ENCODE measurements around the gene AEBP2. TPM values are rescaled to one million over a fixed set of nuclear protein-coding genes. Genes with fewer than 3 reads are reported as not detected.

AEBP2 gene
- total RNA-seq, 3 donors from 2014 or later (not counting 1 experiment from before 2014, with no cell fraction given) = 57.1 to 79.5 (median 61.8) TPM

GRCh38 chr12:19482036-19482435 is 42.7 kb downstream of the AEBP2 start:
- peaks cover 25% of the 10 kb centered on the region for H3K4me1 ChIP-seq (ENCODE audit: control insufficient read depth, insufficient read depth, low read length)
- Mint-ChIP-seq H3K27me3 (ENCODE audit: low read depth in 2 of 2) (no peaks in the 10 kb centered on the region), H3K9me3 (peaks cover 3 to 5% of the 10 kb centered on the region in 2 donors), H3K4me3 (peak overlapping the region; percentile 61), H3K36me3 (peaks cover 20% of the 10 kb centered on the region), H3K4me1 (peaks cover 64 to 69% of the 10 kb centered on the region in 2 donors), H3K27ac (peak overlapping the region; percentile 61 to 75)
- ATAC-seq = no peak
- H3K27me3 ChIP-seq (ENCODE audit: control insufficient read depth, insufficient read depth, low read length) = no peaks in the 10 kb centered on the region
- no peak overlapping the region for H3K4me3 ChIP-seq (ENCODE audit: low read length)
- no peak overlapping the region for H3K27ac ChIP-seq (ENCODE audit: low read length)
- DNase-seq = peak in 1 of 2 donors; percentile 12
- intact Hi-C loops (cut with micrococcal nuclease) = no loop called here
- WGBS (ENCODE audit: insufficient coverage) = 98% methylated on average over 3 of the region's 3 CpGs
- H3K36me3 ChIP-seq (ENCODE audit: control insufficient read depth, insufficient read depth, low read length) = peaks cover 3% of the 10 kb centered on the region
- TF ChIP-seq CTCF (IDR thresholded peaks at IDR 0.05) = no peak
- H3K9me3 ChIP-seq (ENCODE audit: control insufficient read depth, insufficient read depth, low read length) = peaks cover 8% of the 10 kb centered on the region

- Histone ChIP-seq H3K36me3 (ENCODE audit: control insufficient read depth, insufficient read depth, low read length) (peaks cover 3% of the 10 kb centered on the region), H3K27me3 (ENCODE audit: control insufficient read depth, insufficient read depth, low read length) (no peaks in the 10 kb centered on the region), H3K4me1 (ENCODE audit: control insufficient read depth, insufficient read depth, low read length) (peaks cover 25% of the 10 kb centered on the region), H3K27ac (ENCODE audit: low read length) (peak overlapping the region; percentile 20), H3K4me3 (ENCODE audit: low read length) (no peak overlapping the region), H3K9me3 (ENCODE audit: control insufficient read depth, insufficient read depth, low read length) (peaks cover 8% of the 10 kb centered on the region)
- Mint-ChIP-seq H3K4me1 (peaks cover 58 to 67% of the 10 kb centered on the region in 2 donors), H3K27me3 (ENCODE audit: low read depth in 2 of 2) (no peaks in the 10 kb centered on the region), H3K27ac (peak overlapping the region; percentile 61 to 75), H3K9me3 (peaks cover 3 to 5% of the 10 kb centered on the region in 2 donors), H3K36me3 (peaks cover 20% of the 10 kb centered on the region), H3K4me3 (peak overlapping the region; percentile 61)
- DNase-seq (peak in 1 of 2 donors; percentile 62), ATAC-seq (peak; percentile 62 to 72 (median 69))
- WGBS (ENCODE audit: insufficient coverage) = 66% methylated on average over 9 of the region's 9 CpGs
- TF ChIP-seq CTCF (IDR thresholded peaks at IDR 0.05) = no peak
- intact Hi-C loops (cut with micrococcal nuclease) = no loop called here
Observed at GRCh38 chr12:19482551-19483109, 43.3 kb downstream of the AEBP2 start.

- Mint-ChIP-seq H3K36me3 (peaks cover 20% of the 10 kb centered on the region), H3K9me3 (peaks cover 3 to 5% of the 10 kb centered on the region in 2 donors), H3K27me3 (ENCODE audit: low read depth in 2 of 2) (no peaks in the 10 kb centered on the region), H3K27ac (peak overlapping the region; percentile 61 to 75), H3K4me1 (peaks cover 51 to 62% of the 10 kb centered on the region in 2 donors), H3K4me3 (peak overlapping the region; percentile 19)
- H3K27me3 ChIP-seq (ENCODE audit: control insufficient read depth, insufficient read depth, low read length) = no peaks in the 10 kb centered on the region
- ATAC-seq (no peak), DNase-seq (no peak)
- H3K27ac ChIP-seq (ENCODE audit: low read length) = no peak overlapping the region
- intact Hi-C loops (cut with micrococcal nuclease) = no loop called here
- H3K9me3 ChIP-seq (ENCODE audit: control insufficient read depth, insufficient read depth, low read length) = peaks cover 8% of the 10 kb centered on the region
- peaks cover 25% of the 10 kb centered on the region for H3K4me1 ChIP-seq (ENCODE audit: control insufficient read depth, insufficient read depth, low read length)
- TF ChIP-seq CTCF (IDR thresholded peaks at IDR 0.05) = no peak
- peaks cover 3% of the 10 kb centered on the region for H3K36me3 ChIP-seq (ENCODE audit: control insufficient read depth, insufficient read depth, low read length)
- no peak overlapping the region for H3K4me3 ChIP-seq (ENCODE audit: low read length)
- WGBS (ENCODE audit: insufficient coverage) = 90% methylated on average over 3 of the region's 4 CpGs
Observed at GRCh38 chr12:19483727-19484126, 44.4 kb downstream of the AEBP2 start.

GRCh38 chr12:19484738-19485137 is 45.4 kb downstream of the AEBP2 start:
- ATAC-seq (peak; percentile 63 to 71 (median 67)), DNase-seq (peak in 1 of 2 donors; percentile 38)
- no peak overlapping the region for H3K27ac ChIP-seq (ENCODE audit: low read length)
- H3K27me3 ChIP-seq (ENCODE audit: control insufficient read depth, insufficient read depth, low read length) = no peaks in the 10 kb centered on the region
- Mint-ChIP-seq H3K27ac (peak overlapping the region; percentile 62 to 75), H3K9me3 (peaks cover 3 to 5% of the 10 kb centered on the region in 2 donors), H3K27me3 (ENCODE audit: low read depth in 2 of 2) (no peaks in the 10 kb centered on the region), H3K4me1 (peaks cover 56 to 67% of the 10 kb centered on the region in 2 donors), H3K4me3 (no peak overlapping the region), H3K36me3 (peaks cover 20% of the 10 kb centered on the region)
- H3K4me1 ChIP-seq (ENCODE audit: control insufficient read depth, insufficient read depth, low read length) = peaks cover 25% of the 10 kb centered on the region
- H3K36me3 ChIP-seq (ENCODE audit: control insufficient read depth, insufficient read depth, low read length) = no peaks in the 10 kb centered on the region
- H3K4me3 ChIP-seq (ENCODE audit: low read length) = no peak overlapping the region
- 58% methylated on average over 3 of the region's 3 CpGs for WGBS (ENCODE audit: insufficient coverage)
- TF ChIP-seq CTCF (IDR thresholded peaks at IDR 0.05) = no peak
- intact Hi-C loops (cut with micrococcal nuclease) = no loop called here
- peaks cover 8% of the 10 kb centered on the region for H3K9me3 ChIP-seq (ENCODE audit: control insufficient read depth, insufficient read depth, low read length)

All from natural killer cell (primary cell).